NCI-H524 (cell line): ENCODE data around the gene TIAM1.
A peak's percentile ranks its signal among the peaks of the same experiment; 100 is the strongest.

ENCODE experiments used
- DNase-seq, 2 experiments: peaks; one replicate each; lab custom pipeline; 2025; lab: John Stamatoyannopoulos, UW

TIAM1 gene

DNA sequence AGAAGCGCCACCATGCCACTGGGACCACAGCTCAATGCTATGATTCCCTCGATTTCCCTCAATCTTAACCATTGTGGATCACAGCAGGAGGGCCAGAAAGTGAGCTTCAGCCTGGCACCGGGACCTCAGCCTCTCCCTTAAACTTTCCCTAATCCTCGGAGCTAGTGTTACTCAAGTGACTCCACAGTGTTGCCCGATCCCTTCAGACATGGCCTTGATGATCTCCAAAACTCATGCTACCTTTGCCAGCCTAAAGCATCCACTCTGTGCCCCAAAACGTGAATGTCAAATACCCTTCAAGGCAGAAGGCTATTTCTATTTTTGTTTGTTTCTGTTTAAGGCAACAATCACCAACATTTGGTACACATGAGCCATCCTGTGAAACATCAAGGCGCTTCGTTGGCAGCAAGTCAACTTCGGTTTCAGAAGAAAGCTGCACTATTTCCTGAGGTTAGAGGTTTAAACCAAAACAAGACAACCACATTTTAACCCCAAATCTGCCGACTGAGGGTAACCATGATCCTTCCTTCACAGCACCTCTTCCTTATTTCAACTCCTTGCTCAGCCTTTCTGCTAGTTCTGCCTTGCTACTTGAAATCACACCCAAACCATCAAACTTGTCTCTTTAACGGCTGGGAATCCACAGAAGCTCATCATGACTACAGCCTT is 211.4 kb downstream of the TIAM1 start:
- no peak for DNase-seq

DNA sequence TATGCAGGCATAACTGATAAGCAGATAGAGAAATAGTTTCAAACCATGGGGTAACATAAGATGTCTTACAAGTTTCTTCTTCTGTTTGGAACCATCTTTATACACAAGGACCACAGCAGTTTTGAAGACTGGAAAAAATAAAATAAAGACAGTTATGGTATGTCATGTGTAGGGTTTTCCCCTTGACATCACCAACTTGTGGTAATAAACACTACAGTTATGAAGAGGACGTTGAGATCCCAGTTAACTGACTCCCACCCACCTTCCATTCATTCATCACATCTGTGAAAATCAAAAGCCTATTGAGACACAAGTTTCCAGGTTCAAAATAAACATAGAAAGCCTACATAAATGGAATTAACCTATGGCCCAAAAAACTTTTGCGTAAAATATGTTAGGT is 213.2 kb downstream of the TIAM1 start:
- DNase-seq, result no peak

DNA sequence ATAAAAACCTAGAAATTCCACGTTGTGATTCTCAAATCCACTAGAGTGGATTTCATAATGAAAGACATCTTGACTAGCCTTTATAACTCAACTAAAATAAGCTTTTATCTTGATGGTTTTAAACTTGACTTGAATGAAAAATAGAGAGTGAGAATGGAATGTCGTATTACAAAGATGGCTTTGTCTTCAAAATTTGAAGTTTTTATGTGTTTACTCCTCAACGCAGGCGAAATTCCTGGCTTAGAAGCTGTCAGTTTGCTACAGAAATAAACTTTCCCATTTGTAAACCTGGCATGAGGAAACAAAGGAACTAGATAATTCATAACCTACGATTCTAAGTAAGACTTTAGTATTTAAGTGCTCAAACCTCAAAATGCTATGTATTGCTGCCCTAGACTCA is 215.8 kb downstream of the TIAM1 start:
- no peak for DNase-seq

DNA sequence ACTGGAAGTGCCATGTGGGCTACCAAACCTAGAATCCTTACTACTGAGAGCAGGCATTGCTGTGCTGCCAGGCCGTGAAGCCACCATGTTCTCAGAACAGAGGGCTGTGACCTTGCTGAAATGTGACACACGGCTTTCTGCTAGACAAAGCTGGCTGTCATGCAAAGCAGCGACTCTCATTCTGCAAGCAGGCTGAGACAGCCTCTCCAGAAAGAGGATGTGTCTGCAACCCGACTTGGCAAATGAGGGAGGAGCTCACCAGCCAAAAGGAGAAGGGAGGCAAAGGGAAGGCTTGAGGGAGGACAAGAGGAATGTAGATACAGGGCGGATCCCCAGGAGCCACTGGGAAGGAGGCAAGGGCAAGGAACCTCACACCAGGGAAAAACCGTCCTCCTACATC is 220.1 kb downstream of the TIAM1 start:
- no peak for DNase-seq

DNA sequence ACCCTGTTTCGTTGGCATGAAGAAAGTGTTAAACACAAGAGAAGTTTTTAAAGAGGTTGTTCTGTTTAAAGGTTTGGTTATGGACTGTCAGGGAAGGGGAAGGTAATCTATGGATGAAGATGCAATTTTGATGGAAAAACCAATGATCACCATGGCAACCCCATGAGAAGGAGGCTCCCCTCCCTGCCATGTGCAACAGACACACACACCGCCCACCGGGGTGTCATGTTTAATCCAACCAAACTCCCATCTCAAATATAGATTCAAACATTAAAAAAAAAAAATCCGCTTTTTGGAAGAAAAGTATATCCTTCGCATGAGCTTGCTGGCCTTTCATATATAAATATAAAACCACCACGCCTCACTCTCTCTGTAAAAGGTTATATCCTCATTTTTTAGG is 224.9 kb downstream of the TIAM1 start:
- no peak for DNase-seq

DNA sequence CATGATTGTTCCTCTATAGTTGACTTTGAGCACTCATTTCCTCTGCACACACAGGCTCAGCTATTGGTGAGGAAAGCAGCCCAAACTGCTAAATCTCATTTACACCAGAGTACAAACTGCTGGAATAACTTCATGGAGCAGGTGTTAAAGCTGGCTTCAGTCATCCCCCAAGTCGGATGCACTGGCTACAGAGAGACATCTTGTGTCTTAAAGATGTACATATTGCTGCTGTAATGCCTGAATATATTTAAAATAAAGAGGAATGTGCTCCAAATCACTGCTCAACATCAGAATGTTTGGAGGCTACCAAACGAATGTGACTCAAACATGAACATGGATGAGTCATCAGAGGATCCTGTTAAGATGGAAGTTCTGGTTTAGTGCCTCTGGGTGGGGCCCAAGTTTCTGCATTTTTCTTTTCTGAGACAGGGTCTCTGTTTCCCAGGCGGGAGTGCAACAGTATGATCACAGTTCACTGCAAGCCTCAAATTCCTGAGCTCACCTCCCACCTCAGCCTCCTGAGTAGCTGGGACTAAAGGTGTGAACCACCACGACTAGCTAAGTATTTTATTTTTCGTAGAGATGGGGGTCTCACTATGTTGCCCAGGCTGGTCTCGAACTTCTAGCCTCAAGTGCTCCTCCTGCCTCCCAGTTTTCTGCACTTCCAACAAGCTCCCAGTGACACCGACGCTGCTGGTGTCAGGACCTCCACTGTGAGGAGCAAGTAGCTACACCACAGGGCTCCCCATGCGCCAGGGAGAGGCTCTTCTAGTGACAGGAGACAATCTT is 226.7 kb downstream of the TIAM1 start:
- DNase-seq, result no peak

DNA sequence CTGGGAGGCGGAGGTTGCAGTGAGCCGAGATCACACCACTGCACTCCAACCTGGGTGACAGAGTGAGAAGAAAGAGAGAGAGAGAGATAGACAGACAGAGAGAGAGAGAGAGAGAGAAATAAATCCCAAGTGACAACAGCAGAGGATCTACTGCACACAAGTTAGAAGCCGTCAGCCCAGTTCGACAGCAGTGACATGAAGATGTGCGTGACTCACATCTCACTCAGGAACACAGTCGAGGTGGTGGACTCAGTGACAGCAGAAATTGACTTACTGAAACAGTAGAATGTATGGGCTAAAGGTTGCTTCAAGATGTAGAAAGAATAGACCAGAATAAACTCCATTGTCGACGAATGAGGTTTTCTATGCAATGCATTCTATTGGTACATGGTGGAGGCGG is 228.8 kb downstream of the TIAM1 start:
- DNase-seq, result no peak

DNA sequence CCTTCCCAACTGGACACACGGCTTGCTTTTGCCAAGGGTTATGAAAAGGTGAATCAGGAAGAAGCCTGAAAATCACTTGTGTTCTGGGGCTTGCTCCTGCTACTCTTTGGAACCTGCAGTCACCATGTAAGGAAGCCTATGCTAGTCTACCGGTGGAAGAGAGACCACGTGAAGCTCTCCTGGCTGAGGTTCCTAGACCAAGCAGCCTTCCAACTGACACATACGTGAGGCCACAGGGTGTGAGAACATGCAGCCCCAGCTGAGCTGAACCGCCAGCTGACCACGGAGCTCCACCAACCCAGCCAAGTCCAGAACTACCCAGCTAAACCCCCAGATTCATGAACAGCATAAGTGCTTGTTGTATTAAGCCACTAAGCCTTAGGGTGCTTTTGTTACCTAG is 233.0 kb downstream of the TIAM1 start:
- no peak for DNase-seq

DNA sequence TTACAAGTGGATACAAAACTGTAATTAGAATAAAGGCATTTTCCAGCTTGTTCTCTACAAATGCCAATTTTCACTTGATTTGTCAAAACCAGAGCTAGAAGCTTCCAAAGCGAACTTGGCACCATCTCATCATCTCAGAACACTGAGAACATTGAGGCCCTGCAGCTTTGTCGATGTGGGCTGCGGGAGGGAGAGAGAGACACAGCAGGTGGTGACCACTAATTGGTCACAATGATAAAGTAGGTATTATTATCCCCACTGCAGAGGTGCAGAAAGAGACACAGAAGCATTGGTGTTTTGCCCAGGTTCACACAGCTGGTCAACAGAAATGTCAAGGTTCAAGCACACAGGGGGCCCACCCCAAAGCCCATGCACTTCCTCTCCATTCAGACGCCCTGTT is 233.6 kb downstream of the TIAM1 start:
- DNase-seq, result no peak

DNA sequence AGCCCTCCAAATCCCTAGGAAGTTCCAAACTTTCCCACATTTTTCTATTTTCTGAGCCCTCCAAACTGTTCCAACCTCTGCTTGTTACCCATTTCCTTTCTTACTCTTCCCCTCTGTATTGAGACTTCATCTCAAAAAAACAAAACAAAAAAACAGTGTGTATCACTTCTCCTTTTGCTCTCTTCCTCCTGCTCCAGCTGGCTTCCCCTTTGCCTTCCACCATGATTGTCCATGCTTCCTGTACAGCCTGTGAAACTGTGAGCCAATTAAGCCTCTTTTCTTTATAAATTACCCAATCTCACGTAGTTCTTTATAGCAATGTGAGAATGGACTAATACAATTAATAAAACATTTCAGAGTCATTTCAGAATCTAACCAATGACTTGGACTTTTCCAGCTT is 236.2 kb downstream of the TIAM1 start:
- DNase-seq, result no peak

DNA sequence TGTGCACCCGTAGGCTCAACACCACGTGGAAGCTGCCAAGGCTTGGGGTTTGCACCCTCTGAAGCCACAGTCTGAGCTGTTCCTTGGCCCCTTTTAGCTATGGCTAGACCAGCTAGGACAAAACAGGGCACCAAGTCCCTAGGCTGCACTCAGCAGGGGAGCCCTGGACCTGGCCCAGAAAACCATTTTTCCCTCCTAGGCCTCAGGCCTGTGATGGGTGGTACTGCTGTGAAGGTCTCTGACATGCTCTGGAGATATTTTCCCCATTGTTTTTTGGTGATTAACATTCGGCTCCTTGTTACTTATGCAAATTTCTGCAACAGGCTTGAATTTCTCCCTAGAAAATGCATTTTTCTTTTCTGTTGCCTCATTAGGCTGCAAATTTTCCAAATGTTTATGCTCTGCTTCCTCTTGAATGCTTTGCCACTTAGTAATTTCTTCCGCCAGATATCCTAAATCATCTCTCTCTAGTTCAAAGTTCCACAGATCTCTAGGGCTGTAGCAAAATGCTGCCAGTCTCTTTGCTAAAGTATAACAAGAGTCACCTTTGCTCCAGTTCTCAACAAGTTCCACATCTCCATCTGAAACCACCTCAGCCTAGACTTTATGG is 236.8 kb downstream of the TIAM1 start:
- DNase-seq, result no peak

DNA sequence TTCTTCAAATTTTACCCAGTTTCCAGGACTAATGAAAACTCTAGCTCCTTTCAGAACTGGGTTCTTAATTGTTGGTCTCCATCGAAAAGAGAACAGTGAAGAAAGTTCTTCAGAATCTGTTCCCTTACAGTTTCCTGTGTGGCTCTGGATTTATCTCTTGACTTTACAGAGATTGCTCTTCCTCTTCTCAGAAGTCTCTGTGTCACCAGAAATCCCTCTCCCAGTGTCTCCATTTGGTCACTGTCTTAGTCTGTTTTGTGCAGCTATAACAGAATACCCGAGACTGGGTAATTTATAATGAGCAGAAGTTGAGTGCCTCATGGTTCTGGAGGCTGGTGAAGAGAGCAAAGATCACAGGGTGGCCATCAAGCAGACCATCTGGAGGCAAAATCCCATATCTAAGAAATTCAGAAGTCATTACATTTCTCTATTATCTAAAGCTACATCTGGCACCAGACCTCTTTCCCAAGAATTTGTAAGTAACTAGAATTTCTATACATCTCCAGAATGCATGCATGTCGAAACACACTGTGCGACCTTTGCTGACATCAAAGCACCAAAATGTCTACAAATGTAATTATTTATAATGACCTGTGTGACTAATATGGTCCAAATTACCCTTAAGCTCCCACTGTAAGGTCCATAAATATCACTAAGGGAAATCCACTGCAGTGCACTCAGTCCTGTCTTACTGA is 240.3 kb downstream of the TIAM1 start:
- no peak for DNase-seq

DNA sequence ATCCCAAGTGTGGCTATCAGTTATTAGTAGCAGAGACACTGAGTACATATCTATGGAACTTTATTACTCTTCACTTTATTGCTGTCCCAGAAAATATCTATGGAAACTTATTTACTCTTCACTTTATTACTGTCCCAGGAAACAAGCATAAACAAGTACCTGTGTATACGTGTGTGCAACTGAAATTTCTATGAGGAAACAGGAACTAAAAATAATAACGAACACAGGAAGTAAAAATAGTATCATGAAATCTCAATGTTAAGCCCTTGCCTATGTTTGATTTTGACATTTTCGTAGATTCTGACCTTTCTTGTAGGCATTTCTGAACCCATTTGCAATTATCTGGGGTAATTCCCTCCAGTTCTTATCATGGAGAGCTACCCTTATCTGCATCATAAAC is 240.9 kb downstream of the TIAM1 start:
- DNase-seq, result no peak

DNA sequence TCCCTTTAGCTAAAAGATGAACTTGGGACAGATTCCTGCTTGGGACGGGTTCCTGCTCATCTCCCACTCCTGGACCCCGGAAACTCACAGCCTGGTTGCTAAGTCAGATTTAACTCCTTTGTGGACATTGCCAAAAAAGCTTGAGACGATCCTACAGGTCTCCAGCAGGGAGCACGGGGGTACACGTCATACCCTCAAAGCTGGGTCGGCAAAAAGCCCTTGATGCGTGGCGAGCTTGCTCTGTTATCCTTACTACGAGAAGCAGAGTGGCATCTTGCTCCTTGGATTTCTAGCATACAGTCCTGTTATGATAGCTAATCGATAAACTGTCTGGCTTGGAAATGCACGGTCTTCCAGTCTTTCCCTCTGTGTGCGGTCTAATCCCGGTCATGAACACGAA is 244.9 kb downstream of the TIAM1 start:
- DNase-seq, result no peak

DNA sequence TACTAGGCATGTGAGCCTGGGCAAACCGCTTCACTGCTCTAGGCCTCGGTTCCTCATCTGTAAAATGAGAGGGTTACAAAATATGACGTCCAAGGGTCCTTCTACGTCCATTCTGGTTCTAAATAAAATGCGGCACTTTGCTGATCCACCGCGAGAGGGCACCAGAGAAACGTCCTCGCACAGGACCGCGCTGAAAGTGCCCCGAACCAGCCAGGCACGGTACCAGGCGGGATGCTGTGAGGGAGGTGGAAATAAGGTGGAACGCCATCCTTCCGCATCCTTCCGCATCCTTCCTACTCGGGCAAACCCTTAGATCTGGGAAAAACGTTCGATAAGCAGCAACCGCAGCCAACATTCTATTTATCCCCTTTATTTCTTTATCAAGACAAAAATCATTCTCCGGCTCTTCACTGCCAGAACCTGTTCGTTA is 245.5 kb downstream of the TIAM1 start:
- DNase-seq, result peak; percentile 38 to 71

DNA sequence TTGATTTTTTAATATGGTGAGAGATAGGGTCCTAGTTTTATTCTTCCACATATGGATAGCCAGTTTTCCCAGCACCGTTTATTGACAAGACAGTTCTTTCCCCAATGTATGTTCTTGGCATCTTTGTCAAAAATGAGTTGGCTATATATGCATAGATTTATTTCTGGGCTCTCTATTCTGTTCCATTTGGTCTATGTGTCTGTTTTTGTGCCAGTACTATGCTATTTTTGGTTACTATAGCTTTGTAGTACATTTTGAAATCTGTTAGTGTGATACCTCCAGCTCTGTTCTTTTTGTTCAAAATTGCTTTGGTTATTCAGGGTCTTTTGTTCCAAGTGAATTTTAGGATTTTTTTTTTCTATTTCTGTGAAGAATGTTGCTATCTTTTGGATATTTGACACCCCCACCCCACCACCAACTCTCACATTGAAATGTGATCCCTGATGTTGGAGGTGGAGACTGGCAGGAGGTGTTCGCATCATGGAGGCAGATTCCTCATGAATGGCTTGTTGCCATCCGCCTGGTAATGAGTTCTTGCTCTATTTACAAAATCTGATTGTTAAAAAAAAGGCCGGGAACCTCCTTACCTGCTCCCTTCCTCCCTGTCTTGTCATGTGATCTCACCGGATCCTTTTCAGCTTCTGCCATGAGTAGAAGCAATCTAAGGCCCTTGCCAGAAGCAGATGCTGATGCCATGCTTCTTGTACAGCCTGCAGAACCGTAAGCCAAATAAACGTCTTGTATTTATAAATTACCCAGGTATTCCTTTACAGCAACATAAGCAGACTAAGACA is 251.0 kb downstream of the TIAM1 start:
- DNase-seq, result no peak

DNA sequence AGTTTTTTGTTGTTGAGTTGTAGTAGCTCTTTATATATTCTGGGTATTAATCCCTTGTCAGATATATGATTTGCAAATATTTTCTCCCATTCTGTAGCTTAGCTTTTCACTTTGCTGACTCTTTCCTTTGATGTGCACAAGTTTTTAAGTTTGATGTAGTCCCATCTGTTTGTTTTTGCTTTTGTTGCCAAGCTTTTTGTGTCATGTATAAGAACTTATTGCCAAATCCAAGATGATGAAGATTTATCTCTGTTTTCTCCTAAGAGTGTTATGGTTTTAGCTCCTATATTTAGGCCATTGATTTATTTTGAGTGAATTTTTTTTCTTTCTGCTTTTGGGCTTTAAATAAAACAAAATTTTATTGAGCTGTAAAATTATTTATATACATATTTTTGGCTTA is 253.7 kb downstream of the TIAM1 start:
- DNase-seq, result no peak

DNA sequence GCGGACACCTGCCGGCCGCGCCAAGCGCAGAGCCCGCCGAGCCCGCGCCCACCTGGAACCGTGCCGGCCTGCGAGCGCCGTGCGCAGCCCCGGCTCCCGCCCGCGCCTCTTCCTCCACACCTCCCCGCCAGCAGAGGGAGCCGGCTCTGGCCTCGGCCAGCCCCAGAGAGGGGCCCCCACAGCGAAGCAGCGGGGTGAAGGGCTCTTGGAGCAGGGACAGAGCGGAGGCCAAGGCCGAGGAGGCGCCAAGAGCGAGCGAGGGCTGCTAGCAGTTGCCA is 255.6 kb downstream of the TIAM1 start:
- DNase-seq, result peak in 1 of 2 experiments; percentile 7

DNA sequence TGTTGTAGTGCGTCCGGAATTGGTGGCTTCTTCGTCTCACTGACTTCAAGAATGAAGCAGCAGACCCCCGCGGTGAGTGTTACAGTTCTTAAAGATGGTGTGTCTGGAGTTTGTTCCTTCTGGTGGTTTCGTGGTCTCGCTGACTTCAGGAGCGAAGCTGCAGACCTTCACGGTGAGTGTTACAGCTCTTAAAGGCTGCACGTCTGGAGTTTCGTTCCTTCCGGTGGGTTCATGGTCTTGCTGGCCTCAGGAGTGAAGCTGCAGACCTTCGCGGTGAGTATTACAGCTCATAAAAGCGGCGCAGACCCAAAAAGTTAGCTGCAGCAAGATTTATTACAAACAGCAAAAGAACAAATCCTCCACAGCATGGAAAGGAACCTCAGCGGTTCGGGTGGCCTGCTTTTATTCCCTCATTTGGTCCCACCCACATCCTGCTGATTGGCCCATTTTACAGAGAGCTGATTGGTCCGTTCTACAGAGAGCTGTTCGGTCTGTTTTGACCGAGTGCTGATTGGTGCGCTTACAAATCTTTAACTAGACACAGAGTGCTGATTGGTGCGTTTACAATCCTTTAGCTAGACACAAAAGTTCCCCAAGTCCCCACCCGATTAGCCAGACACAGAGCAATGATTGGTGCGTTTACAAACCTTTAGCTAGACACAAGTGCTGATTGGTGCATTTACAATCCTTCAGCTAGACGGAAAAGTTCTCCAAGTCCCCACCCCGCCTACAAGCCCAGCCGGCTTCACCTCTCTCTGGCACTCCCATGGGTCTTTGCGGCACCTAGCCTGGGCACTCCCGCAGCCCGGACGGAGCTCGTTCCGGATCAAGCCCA is 256.2 kb downstream of the TIAM1 start:
- no peak for DNase-seq

DNA sequence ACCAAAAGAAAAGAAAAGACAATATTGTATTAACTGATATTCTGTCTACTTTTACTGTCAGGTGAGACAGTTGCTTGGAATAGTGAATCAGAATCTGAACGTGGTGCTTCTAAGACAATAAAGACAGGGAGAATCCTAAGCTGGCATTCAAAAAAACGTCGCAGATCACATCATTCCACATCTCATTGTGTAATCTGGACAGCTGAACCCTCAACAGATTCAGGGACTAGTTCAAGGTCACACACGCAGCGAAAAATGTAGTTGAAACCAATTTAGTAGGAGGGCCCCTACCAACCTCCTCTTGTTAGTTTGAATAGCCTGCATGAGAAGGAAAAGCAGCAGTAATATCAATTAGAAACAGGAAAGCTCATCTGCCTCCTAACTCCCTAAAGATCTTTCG is 259.4 kb downstream of the TIAM1 start:
- no peak for DNase-seq

DNA sequence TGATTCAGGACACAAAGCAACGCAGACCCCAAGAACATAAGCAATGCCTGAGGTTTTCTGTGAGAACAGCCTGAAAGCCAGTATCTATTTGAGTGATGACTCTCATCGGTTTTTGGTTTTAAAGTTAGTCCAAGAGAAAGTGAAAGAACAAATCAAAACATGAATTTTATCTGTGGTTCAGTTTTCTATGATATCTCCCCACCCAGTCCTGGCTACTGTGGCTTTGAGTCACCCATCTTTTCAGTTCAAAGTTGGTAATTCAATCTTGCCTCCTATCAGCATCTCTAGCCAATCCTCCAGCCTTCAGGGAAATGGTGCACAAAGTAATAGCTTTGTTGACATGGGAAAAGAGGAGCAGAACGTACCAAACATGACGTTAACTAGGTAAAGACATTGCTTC is 265.3 kb downstream of the TIAM1 start:
- no peak for DNase-seq
